ENCODE results near the gene RUBCN. TPM values are rescaled to one million over a fixed set of nuclear protein-coding genes. Genes with fewer than 3 reads are reported as not detected.
"Not testable (repeated sequence)": the region's sequence is repeated elsewhere in the genome, so short reads cannot be mapped to it uniquely, and the experiment has no call there.

RUBCN gene
- total RNA-seq, 2 donors from 2014 or later, result 33.8 to 34.0 TPM

GRCh38 chr3:197748597-197749314 lies 12.1 kb upstream of the RUBCN start:
- Mint-ChIP-seq H3K4me1 (peaks cover 23% of the 10 kb centered on the region), H3K36me3 (ENCODE audit: low read depth) (peaks cover 5% of the 10 kb centered on the region), H3K27ac (peak overlapping the region; percentile 93), H3K9me3 (no peaks in the 10 kb centered on the region), H3K4me3 (peak overlapping the region; percentile 95), H3K27me3 (no peaks in the 10 kb centered on the region)
- ATAC-seq (replicated peaks), result no peak

- H3K4me1 Mint-ChIP-seq, result peaks cover 15% of the 10 kb centered on the region
- peaks cover 5% of the 10 kb centered on the region for H3K36me3 Mint-ChIP-seq (ENCODE audit: low read depth)
- H3K4me3 Mint-ChIP-seq, result no peak overlapping the region
- no peaks in the 10 kb centered on the region for H3K27me3 Mint-ChIP-seq
- no peak for ATAC-seq (replicated peaks)
- H3K9me3 Mint-ChIP-seq, result no peaks in the 10 kb centered on the region
- no peak overlapping the region for H3K27ac Mint-ChIP-seq
These were observed 10.1 kb upstream of the RUBCN start for GRCh38 chr3:197746801-197747237.

- Mint-ChIP-seq H3K4me3 (no peak overlapping the region), H3K9me3 (no peaks in the 10 kb centered on the region), H3K4me1 (peaks cover 14% of the 10 kb centered on the region), H3K27me3 (no peaks in the 10 kb centered on the region), H3K27ac (no peak overlapping the region), H3K36me3 (ENCODE audit: low read depth) (peaks cover 5% of the 10 kb centered on the region)
- no peak for ATAC-seq (replicated peaks)
These were observed 9.5 kb upstream of the RUBCN start for GRCh38 chr3:197746209-197746608.

GRCh38 chr3:197742787-197743186 lies 6.1 kb upstream of the RUBCN start:
- no peaks in the 10 kb centered on the region for H3K27me3 Mint-ChIP-seq
- H3K4me3 Mint-ChIP-seq, result no peak overlapping the region
- ATAC-seq (replicated peaks), result no peak
- peaks cover under 1% of the 10 kb centered on the region for H3K4me1 Mint-ChIP-seq
- no peak overlapping the region for H3K27ac Mint-ChIP-seq
- H3K9me3 Mint-ChIP-seq, result no peaks in the 10 kb centered on the region
- H3K36me3 Mint-ChIP-seq (ENCODE audit: low read depth), result no peaks in the 10 kb centered on the region

GRCh38 chr3:197737749-197738462 lies 1.2 kb upstream of the RUBCN start:
- Mint-ChIP-seq H3K27me3 (no peaks in the 10 kb centered on the region), H3K4me1 (peaks cover 15% of the 10 kb centered on the region), H3K9me3 (no peaks in the 10 kb centered on the region), H3K36me3 (ENCODE audit: low read depth) (peaks cover 19% of the 10 kb centered on the region), H3K27ac (peak overlapping the region; percentile 86), H3K4me3 (peak overlapping the region; percentile 93)
- ATAC-seq (replicated peaks), result no peak

- Mint-ChIP-seq H3K9me3 (no peaks in the 10 kb centered on the region), H3K36me3 (ENCODE audit: low read depth) (peaks cover 19% of the 10 kb centered on the region), H3K4me3 (peak overlapping the region; percentile 93), H3K27ac (peak overlapping the region; percentile 86), H3K4me1 (peaks cover 15% of the 10 kb centered on the region), H3K27me3 (no peaks in the 10 kb centered on the region)
- no peak for ATAC-seq (replicated peaks)
These were observed 580 bp upstream of the RUBCN start for GRCh38 chr3:197737319-197737649.

- Mint-ChIP-seq H3K4me3 (peak overlapping the region; percentile 93), H3K27ac (peak overlapping the region; percentile 85), H3K9me3 (no peaks in the 10 kb centered on the region), H3K27me3 (no peaks in the 10 kb centered on the region), H3K4me1 (peaks cover 16% of the 10 kb centered on the region), H3K36me3 (ENCODE audit: low read depth) (peaks cover 23% of the 10 kb centered on the region)
- peak; percentile 48 for ATAC-seq (replicated peaks)
These were observed 654 bp downstream of the RUBCN start for GRCh38 chr3:197736010-197736490.

- H3K27ac Mint-ChIP-seq, result peak overlapping the region; percentile 11
- no peaks in the 10 kb centered on the region for H3K27me3 Mint-ChIP-seq
- H3K36me3 Mint-ChIP-seq (ENCODE audit: low read depth), result peaks cover 23% of the 10 kb centered on the region
- no peaks in the 10 kb centered on the region for H3K9me3 Mint-ChIP-seq
- ATAC-seq (replicated peaks), result no peak
- H3K4me1 Mint-ChIP-seq, result peaks cover 19% of the 10 kb centered on the region
- H3K4me3 Mint-ChIP-seq, result peak overlapping the region; percentile 93
These were observed 1.9 kb downstream of the RUBCN start for GRCh38 chr3:197734667-197735318.

GRCh38 chr3:197733042-197733441 lies 3.7 kb downstream of the RUBCN start:
- no peaks in the 10 kb centered on the region for H3K9me3 Mint-ChIP-seq
- H3K27me3 Mint-ChIP-seq, result no peaks in the 10 kb centered on the region
- no peak for ATAC-seq (replicated peaks)
- no peak overlapping the region for H3K27ac Mint-ChIP-seq
- H3K4me3 Mint-ChIP-seq, result no peak overlapping the region
- H3K4me1 Mint-ChIP-seq, result peaks cover 23% of the 10 kb centered on the region
- H3K36me3 Mint-ChIP-seq (ENCODE audit: low read depth), result peaks cover 23% of the 10 kb centered on the region

- Mint-ChIP-seq H3K4me1 (peaks cover 15% of the 10 kb centered on the region), H3K36me3 (ENCODE audit: low read depth) (peaks cover 23% of the 10 kb centered on the region)
- not testable (repeated sequence) for H3K27me3 Mint-ChIP-seq; H3K9me3 Mint-ChIP-seq; ATAC-seq (replicated peaks); H3K4me3 Mint-ChIP-seq; H3K27ac Mint-ChIP-seq
These were observed 5.2 kb downstream of the RUBCN start for GRCh38 chr3:197731483-197731882.

GRCh38 chr3:197730770-197731169 lies 5.9 kb downstream of the RUBCN start:
- not testable (repeated sequence) for ATAC-seq (replicated peaks); H3K9me3 Mint-ChIP-seq; H3K4me3 Mint-ChIP-seq; H3K27me3 Mint-ChIP-seq
- Mint-ChIP-seq H3K27ac (peak overlapping the region; percentile 72), H3K36me3 (ENCODE audit: low read depth) (peaks cover 17% of the 10 kb centered on the region), H3K4me1 (peaks cover 18% of the 10 kb centered on the region)

- peaks cover 17% of the 10 kb centered on the region for H3K36me3 Mint-ChIP-seq (ENCODE audit: low read depth)
- H3K4me3 Mint-ChIP-seq, result no peak overlapping the region
- H3K27me3 Mint-ChIP-seq, result no peaks in the 10 kb centered on the region
- H3K9me3 Mint-ChIP-seq, result no peaks in the 10 kb centered on the region
- H3K4me1 Mint-ChIP-seq, result peaks cover 21% of the 10 kb centered on the region
- H3K27ac Mint-ChIP-seq, result peak overlapping the region; percentile 72
- ATAC-seq (replicated peaks), result peak; percentile 42
These were observed 6.5 kb downstream of the RUBCN start for GRCh38 chr3:197730200-197730599.

- H3K4me3 Mint-ChIP-seq, result no peak overlapping the region
- H3K36me3 Mint-ChIP-seq (ENCODE audit: low read depth), result peaks cover 5% of the 10 kb centered on the region
- H3K9me3 Mint-ChIP-seq, result no peaks in the 10 kb centered on the region
- no peak for ATAC-seq (replicated peaks)
- no peaks in the 10 kb centered on the region for H3K27me3 Mint-ChIP-seq
- H3K27ac Mint-ChIP-seq, result no peak overlapping the region
- H3K4me1 Mint-ChIP-seq, result peaks cover 14% of the 10 kb centered on the region
These were observed 8.2 kb downstream of the RUBCN start for GRCh38 chr3:197728487-197728886.

GRCh38 chr3:197727878-197728277 lies 8.8 kb downstream of the RUBCN start:
- H3K36me3 Mint-ChIP-seq (ENCODE audit: low read depth); H3K4me3 Mint-ChIP-seq; H3K27me3 Mint-ChIP-seq; H3K9me3 Mint-ChIP-seq; H3K27ac Mint-ChIP-seq; ATAC-seq (replicated peaks): not testable (repeated sequence)
- peaks cover 14% of the 10 kb centered on the region for H3K4me1 Mint-ChIP-seq

GRCh38 chr3:197722734-197723133 lies 14.0 kb downstream of the RUBCN start:
- no peak for ATAC-seq (replicated peaks)
- H3K4me3 Mint-ChIP-seq, result no peak overlapping the region
- H3K9me3 Mint-ChIP-seq, result no peaks in the 10 kb centered on the region
- peaks cover 19% of the 10 kb centered on the region for H3K36me3 Mint-ChIP-seq (ENCODE audit: low read depth)
- no peaks in the 10 kb centered on the region for H3K27me3 Mint-ChIP-seq
- H3K4me1 Mint-ChIP-seq, result peaks cover 6% of the 10 kb centered on the region
- no peak overlapping the region for H3K27ac Mint-ChIP-seq

Measured in activated T-helper 17 cell treated with anti-CD3 and anti-CD28 coated beads, Interleukin-2, amount 50 U/mL, for 72 hours (primary cell).